GM12878 (cell line): ENCODE measurements around the gene GBGT1. TPM values are rescaled to one million over a fixed set of nuclear protein-coding genes. Genes with fewer than 3 reads are reported as not detected.

ENCODE experiments used
- CHD4 ChIP-seq: fragments of 200-600 bp; sonication (generic); IDR thresholded peaks from 2 replicates; pipeline ENCODE4 v1.6.1; 2016; ENCODE audit warnings: mild to moderate bottlenecking
- CREB1 ChIP-seq: IDR thresholded peaks from 2 replicates; pipeline ENCODE4 v1.6.1; 2012; ENCODE audit warnings: low read depth, mild to moderate bottlenecking, inconsistent platforms
- ESRRA ChIP-seq: IDR thresholded peaks from 2 replicates; pipeline ENCODE4 v1.6.1; 2012; ENCODE audit warnings: mild to moderate bottlenecking, low read length, improper control_type of control experiment
- EZH2 ChIP-seq: IDR thresholded peaks from 2 replicates; pipeline ENCODE4 v1.6.1; 2012; ENCODE audit warnings: low read depth, mild to moderate bottlenecking, control low read depth, inconsistent platforms, low read length, borderline replicate concordance; ENCODE audit not compliant: control insufficient read depth
- JUNB ChIP-seq: IDR thresholded peaks from 2 replicates; pipeline ENCODE4 v1.6.1; 2016; ENCODE audit warnings: antibody characterized with exemption, mild to moderate bottlenecking
- KAT2A ChIP-seq: conservative IDR thresholded peaks from 2 replicates; pipeline ENCODE4 v1.6.1; 2011; ENCODE audit warnings: low read depth, low read length; ENCODE audit not compliant: control insufficient read depth
- MYB ChIP-seq: fragments of 150-350 bp; IDR thresholded peaks from 2 replicates; pipeline ENCODE4 v1.6.1; 2014; ENCODE audit warnings: mild to moderate bottlenecking, low read depth, low read length, borderline replicate concordance
- SP1 ChIP-seq: IDR thresholded peaks from one replicate; pipeline ENCODE4 v1.6.1; 2011; ENCODE audit warnings: low read depth, low read length
- SPI1 ChIP-seq: IDR thresholded peaks from 2 replicates; pipeline ENCODE4 v1.6.1; 2011; ENCODE audit warnings: low read depth, mild to moderate bottlenecking, low read length, moderate library complexity, borderline replicate concordance; ENCODE audit not compliant: insufficient read depth
- SRF ChIP-seq, 2 experiments: IDR thresholded peaks; 2 replicates each; pipeline ENCODE4 v1.6.1; 2011; ENCODE audit warnings: low read depth in 2 of 2, low read length in 2 of 2, mild to moderate bottlenecking in 1 of 2, moderate library complexity in 1 of 2
- STAT3 ChIP-seq: IDR thresholded peaks from 2 replicates; pipeline ENCODE4 v1.6.1; 2011; ENCODE audit warnings: low read depth, low read length, improper control_type of control experiment
- polyA plus RNA-seq, 11 experiments: library from polyadenylated mRNA; depleted of rRNA in 4 of 11; unstranded in 6 of 11; stranded (reverse) in 5 of 11; fragments of >200 nt; fragmentation: Nextera tagmentation in 4 of 11; fragmentation: Illumina TruSeq in 1 of 11; extraction: Ambion mirVana in 4 of 11; extraction: Trizol in 1 of 11; gene quantifications; 1 replicate in 1 of 11; 2 replicates in 10 of 11; pipeline versions ENCODE4 v1.2.1 to v1.2.3, GENCODE V29; 2011 to 2016; ENCODE audit warnings: inconsistent platforms in 2 of 11, missing spikeins in 2 of 11, low read depth in 1 of 11
- total RNA-seq, 4 experiments: library from RNA; depleted of rRNA in 3 of 4; stranded (reverse); fragments of >200 nt in 3 of 4; fragmentation: Illumina TruSeq in 1 of 4; extraction: Trizol in 1 of 4; gene quantifications; 2 replicates each; pipeline versions ENCODE4 v1.2.1 to v1.2.3, GENCODE V29; 2013 to 2021
- TF ChIP-seq, protein P1 (sequence below): IDR thresholded peaks from 2 replicates; pipeline ENCODE4 v1.6.1; 2011; ENCODE audit warnings: borderline replicate concordance, low read depth, mild to moderate bottlenecking, moderate library complexity, low read length; ENCODE audit not compliant: insufficient read depth, poor library complexity, severe bottlenecking
- TF ChIP-seq, protein P2 (sequence below): IDR thresholded peaks from 2 replicates; pipeline ENCODE4 v1.6.1; 2012; ENCODE audit warnings: improper control_type of control experiment, low read depth, low read length; ENCODE audit not compliant: insufficient replicate concordance
- TF ChIP-seq, protein P3 (sequence below): IDR thresholded peaks from 2 replicates; pipeline ENCODE4 v1.6.1; 2012; ENCODE audit warnings: low read depth, low read length, improper control_type of control experiment
- TF ChIP-seq, protein P4 (sequence below): IDR thresholded peaks from 2 replicates; pipeline ENCODE4 v1.6.1; 2011; ENCODE audit warnings: borderline replicate concordance, low read depth, mild to moderate bottlenecking, moderate library complexity, mixed read lengths, low read length; ENCODE audit not compliant: insufficient read depth; ENCODE audit errors: extremely low read length
- TF ChIP-seq, protein P5 (sequence below): fragments of 450-650 bp; formaldehyde crosslinking; IDR thresholded peaks from 2 replicates; pipeline ENCODE4 v1.4.0; 2020; ENCODE audit warnings: mild to moderate bottlenecking, moderate library complexity

Gene GBGT1
- total and polyA plus RNA-seq, 10 of the 15 experiments (the other 5 are each of a cell fraction or from before 2014, with no cell fraction given) = 0.08 to 1.9 (median 0.49) TPM

DNA sequence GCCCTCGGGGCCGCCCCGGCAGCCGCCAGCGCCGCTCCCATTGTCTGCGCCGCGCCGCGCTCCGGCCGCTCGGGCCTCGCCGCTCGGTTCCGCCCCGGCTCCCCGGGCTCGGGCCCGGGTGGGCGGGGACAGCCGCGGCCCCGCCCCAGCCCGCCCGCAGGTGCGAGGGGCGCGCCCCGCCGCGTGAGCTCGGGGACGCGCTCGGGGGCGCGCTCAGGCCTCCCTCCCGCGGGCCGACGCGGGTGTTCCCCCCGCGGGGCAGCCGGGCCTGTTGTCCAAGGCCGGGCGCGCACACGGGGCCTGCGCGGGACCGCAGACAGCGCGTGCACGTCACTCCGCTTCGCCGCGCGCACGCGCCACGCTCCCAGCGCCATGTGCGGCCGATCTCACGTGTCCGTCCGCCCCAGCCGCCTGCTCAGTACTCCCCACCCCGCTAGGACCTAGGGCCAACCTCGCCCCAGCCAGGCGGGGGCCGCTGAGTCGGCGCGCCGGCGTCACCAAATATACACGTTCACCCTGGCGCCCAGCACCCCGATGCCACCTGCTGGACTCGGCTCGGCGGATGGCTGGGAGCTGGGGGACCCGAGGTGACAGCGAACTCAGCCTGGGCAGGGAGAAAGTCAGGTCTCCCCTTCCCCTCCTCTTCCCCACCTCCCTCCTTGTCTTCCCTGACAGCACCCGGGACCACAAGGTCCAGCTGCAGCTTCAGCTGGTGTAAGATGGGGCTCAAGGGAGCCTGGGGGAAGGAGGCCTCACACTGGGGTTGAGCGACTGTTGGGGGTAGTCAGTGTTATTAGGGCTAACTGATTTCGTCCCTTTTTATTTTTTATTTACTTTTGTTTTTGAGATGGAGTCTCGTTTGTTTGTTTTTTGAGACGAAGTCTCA is 14.3 kb downstream of the GBGT1 start (continued):
- TF ChIP-seq, protein P1, sequence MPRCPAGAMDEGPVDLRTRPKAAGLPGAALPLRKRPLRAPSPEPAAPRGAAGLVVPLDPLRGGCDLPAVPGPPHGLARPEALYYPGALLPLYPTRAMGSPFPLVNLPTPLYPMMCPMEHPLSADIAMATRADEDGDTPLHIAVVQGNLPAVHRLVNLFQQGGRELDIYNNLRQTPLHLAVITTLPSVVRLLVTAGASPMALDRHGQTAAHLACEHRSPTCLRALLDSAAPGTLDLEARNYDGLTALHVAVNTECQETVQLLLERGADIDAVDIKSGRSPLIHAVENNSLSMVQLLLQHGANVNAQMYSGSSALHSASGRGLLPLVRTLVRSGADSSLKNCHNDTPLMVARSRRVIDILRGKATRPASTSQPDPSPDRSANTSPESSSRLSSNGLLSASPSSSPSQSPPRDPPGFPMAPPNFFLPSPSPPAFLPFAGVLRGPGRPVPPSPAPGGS = no peak
- TF ChIP-seq CREB1 = no peak
- no peak for TF ChIP-seq SP1
- TF ChIP-seq, protein P2, sequence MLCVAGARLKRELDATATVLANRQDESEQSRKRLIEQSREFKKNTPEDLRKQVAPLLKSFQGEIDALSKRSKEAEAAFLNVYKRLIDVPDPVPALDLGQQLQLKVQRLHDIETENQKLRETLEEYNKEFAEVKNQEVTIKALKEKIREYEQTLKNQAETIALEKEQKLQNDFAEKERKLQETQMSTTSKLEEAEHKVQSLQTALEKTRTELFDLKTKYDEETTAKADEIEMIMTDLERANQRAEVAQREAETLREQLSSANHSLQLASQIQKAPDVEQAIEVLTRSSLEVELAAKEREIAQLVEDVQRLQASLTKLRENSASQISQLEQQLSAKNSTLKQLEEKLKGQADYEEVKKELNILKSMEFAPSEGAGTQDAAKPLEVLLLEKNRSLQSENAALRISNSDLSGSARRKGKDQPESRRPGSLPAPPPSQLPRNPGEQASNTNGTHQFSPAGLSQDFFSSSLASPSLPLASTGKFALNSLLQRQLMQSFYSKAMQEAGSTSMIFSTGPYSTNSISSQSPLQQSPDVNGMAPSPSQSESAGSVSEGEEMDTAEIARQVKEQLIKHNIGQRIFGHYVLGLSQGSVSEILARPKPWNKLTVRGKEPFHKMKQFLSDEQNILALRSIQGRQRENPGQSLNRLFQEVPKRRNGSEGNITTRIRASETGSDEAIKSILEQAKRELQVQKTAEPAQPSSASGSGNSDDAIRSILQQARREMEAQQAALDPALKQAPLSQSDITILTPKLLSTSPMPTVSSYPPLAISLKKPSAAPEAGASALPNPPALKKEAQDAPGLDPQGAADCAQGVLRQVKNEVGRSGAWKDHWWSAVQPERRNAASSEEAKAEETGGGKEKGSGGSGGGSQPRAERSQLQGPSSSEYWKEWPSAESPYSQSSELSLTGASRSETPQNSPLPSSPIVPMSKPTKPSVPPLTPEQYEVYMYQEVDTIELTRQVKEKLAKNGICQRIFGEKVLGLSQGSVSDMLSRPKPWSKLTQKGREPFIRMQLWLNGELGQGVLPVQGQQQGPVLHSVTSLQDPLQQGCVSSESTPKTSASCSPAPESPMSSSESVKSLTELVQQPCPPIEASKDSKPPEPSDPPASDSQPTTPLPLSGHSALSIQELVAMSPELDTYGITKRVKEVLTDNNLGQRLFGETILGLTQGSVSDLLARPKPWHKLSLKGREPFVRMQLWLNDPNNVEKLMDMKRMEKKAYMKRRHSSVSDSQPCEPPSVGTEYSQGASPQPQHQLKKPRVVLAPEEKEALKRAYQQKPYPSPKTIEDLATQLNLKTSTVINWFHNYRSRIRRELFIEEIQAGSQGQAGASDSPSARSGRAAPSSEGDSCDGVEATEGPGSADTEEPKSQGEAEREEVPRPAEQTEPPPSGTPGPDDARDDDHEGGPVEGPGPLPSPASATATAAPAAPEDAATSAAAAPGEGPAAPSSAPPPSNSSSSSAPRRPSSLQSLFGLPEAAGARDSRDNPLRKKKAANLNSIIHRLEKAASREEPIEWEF = no peak
- TF ChIP-seq, protein P3, sequence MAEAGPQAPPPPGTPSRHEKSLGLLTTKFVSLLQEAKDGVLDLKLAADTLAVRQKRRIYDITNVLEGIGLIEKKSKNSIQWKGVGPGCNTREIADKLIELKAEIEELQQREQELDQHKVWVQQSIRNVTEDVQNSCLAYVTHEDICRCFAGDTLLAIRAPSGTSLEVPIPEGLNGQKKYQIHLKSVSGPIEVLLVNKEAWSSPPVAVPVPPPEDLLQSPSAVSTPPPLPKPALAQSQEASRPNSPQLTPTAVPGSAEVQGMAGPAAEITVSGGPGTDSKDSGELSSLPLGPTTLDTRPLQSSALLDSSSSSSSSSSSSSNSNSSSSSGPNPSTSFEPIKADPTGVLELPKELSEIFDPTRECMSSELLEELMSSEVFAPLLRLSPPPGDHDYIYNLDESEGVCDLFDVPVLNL = no peak
- TF ChIP-seq SPI1 = no peak
- no peak for TF ChIP-seq ESRRA
- TF ChIP-seq KAT2A = no peak
- TF ChIP-seq STAT3 = no peak
- TF ChIP-seq MYB = no peak
- TF ChIP-seq CHD4 = no peak
- TF ChIP-seq, protein P4, sequence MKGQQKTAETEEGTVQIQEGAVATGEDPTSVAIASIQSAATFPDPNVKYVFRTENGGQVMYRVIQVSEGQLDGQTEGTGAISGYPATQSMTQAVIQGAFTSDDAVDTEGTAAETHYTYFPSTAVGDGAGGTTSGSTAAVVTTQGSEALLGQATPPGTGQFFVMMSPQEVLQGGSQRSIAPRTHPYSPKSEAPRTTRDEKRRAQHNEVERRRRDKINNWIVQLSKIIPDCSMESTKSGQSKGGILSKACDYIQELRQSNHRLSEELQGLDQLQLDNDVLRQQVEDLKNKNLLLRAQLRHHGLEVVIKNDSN = no peak
- no peak for TF ChIP-seq SRF (IDR thresholded peaks at IDR 0.05; ENCODE audit: low read depth in 2 of 2, low read length in 2 of 2)
- TF ChIP-seq JUNB = no peak
- TF ChIP-seq EZH2 = no peak
- TF ChIP-seq, protein P5, sequence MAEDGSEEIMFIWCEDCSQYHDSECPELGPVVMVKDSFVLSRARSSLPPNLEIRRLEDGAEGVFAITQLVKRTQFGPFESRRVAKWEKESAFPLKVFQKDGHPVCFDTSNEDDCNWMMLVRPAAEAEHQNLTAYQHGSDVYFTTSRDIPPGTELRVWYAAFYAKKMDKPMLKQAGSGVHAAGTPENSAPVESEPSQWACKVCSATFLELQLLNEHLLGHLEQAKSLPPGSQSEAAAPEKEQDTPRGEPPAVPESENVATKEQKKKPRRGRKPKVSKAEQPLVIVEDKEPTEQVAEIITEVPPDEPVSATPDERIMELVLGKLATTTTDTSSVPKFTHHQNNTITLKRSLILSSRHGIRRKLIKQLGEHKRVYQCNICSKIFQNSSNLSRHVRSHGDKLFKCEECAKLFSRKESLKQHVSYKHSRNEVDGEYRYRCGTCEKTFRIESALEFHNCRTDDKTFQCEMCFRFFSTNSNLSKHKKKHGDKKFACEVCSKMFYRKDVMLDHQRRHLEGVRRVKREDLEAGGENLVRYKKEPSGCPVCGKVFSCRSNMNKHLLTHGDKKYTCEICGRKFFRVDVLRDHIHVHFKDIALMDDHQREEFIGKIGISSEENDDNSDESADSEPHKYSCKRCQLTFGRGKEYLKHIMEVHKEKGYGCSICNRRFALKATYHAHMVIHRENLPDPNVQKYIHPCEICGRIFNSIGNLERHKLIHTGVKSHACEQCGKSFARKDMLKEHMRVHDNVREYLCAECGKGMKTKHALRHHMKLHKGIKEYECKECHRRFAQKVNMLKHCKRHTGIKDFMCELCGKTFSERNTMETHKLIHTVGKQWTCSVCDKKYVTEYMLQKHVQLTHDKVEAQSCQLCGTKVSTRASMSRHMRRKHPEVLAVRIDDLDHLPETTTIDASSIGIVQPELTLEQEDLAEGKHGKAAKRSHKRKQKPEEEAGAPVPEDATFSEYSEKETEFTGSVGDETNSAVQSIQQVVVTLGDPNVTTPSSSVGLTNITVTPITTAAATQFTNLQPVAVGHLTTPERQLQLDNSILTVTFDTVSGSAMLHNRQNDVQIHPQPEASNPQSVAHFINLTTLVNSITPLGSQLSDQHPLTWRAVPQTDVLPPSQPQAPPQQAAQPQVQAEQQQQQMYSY (CRISPR knock-in tag) = no peak
